CD4-positive, alpha-beta memory T cell (primary cell): ENCODE data around the gene TAOK3. TPM values are rescaled to one million over a fixed set of nuclear protein-coding genes. Genes with fewer than 3 reads are reported as not detected.

Source experiments
- CTCF ChIA-PET: fragments of 350-600 bp; sonication (Branson Sonifier 250); formaldehyde crosslinking; loops from one replicate; lab custom pipeline; 2021; ENCODE audit warnings: inconsistent platforms; ENCODE audit not compliant: partially characterized antibody; lab: Charles Lee
- POLR2A ChIA-PET: fragments of 350-600 bp; sonication (Branson Sonifier 250); formaldehyde crosslinking; loops from one replicate; lab custom pipeline; 2021; ENCODE audit not compliant: partially characterized antibody; lab: Charles Lee
- DNase-seq, 5 donors: peaks; one replicate each; pipeline versions ENCODE4 v3.0.0 to v3.0.0-alpha.2; 2020 to 2022; ENCODE audit warnings: mixed read lengths in 1 of 5
- H3K27ac ChIP-seq: one replicate; pipeline ENCODE4 v1.7.0; 2013; ENCODE audit warnings: low read depth, low read length
- H3K27me3 ChIP-seq: 2 replicates; pipeline ENCODE4 v1.7.0; 2013; ENCODE audit warnings: mild to moderate bottlenecking, low read length, moderate library complexity; ENCODE audit not compliant: insufficient read depth
- H3K36me3 ChIP-seq: 2 replicates; pipeline ENCODE4 v1.7.0; 2013; ENCODE audit warnings: mild to moderate bottlenecking, low read length, moderate library complexity; ENCODE audit not compliant: insufficient read depth
- H3K4me1 ChIP-seq: 2 replicates; pipeline ENCODE4 v1.7.0; 2013; ENCODE audit warnings: mild to moderate bottlenecking, low read length, moderate library complexity; ENCODE audit not compliant: insufficient read depth
- H3K4me3 ChIP-seq, 2 donors: one replicate each; pipeline ENCODE4 v1.7.0; 2013; ENCODE audit warnings: low read length in 2 of 2, mild to moderate bottlenecking in 1 of 2
- H3K9me3 ChIP-seq, 2 donors: one replicate each; pipeline ENCODE4 v1.7.0; 2013; ENCODE audit warnings: low read length in 2 of 2, control low read depth in 1 of 2; ENCODE audit not compliant: control insufficient read depth in 1 of 2
- H3K27ac Mint-ChIP-seq, 7 donors: one replicate each; pipeline ENCODE4 v1.8.0; 2020 to 2021; ENCODE audit warnings: mixed read lengths in 7 of 7, mild to moderate bottlenecking in 6 of 7, inconsistent platforms in 3 of 7, moderate library complexity in 3 of 7
- H3K27me3 Mint-ChIP-seq, 2 donors: one replicate each; pipeline ENCODE4 v1.8.0; 2020 to 2021; ENCODE audit warnings: mixed read lengths in 2 of 2
- H3K36me3 Mint-ChIP-seq, 2 donors: one replicate each; pipeline ENCODE4 v1.8.0; 2020 to 2021; ENCODE audit warnings: mixed read lengths in 2 of 2, inconsistent platforms in 1 of 2, mild to moderate bottlenecking in 1 of 2
- H3K4me1 Mint-ChIP-seq, 4 donors: one replicate each; pipeline ENCODE4 v1.8.0; 2020 to 2021; ENCODE audit warnings: mixed read lengths in 4 of 4, mild to moderate bottlenecking in 1 of 4
- H3K4me3 Mint-ChIP-seq, 8 donors: one replicate each; pipeline ENCODE4 v1.8.0; 2020 to 2021; ENCODE audit warnings: mixed read lengths in 8 of 8, mild to moderate bottlenecking in 7 of 8, moderate library complexity in 6 of 8, inconsistent platforms in 3 of 8
- H3K9me3 Mint-ChIP-seq, 8 donors: one replicate each; pipeline ENCODE4 v1.8.0; 2020 to 2021; ENCODE audit warnings: mixed read lengths in 8 of 8, mild to moderate bottlenecking in 5 of 8, inconsistent platforms in 3 of 8, moderate library complexity in 1 of 8
- intact Hi-C: fragments of 100-400 bp; cut with micrococcal nuclease; formaldehyde crosslinking; loops from one replicate; pipeline ENCODE4 v1.15.1; 2023
- polyA plus RNA-seq, 2 donors: library from polyadenylated mRNA; unstranded; fragments of 300-500 nt; fragmentation: Illumina TruSeq; gene quantifications; one replicate each; pipeline ENCODE4 v1.2.3, GENCODE V29; 2021
- total RNA-seq, 2 experiments: library from RNA; stranded (reverse); gene quantifications; one replicate each; pipeline ENCODE4 v1.2.3, GENCODE V29; 2021

Gene TAOK3
- total and polyA plus RNA-seq, 4 experiments from 2014 or later: 47.9 to 141 (median 75.4) TPM

- H3K9me3 Mint-ChIP-seq: no peaks in the 10 kb centered on the region
- POLR2A ChIA-PET: interaction anchor here (1.0 kb wide), 1 partner anchor 16 kb away, joined by 3 read pairs; no protein-coding TSS in a partner anchor
- no peaks in the 10 kb centered on the region for H3K27me3 ChIP-seq
- CTCF ChIA-PET: no interaction called here
- no peaks in the 10 kb centered on the region for H3K27me3 Mint-ChIP-seq
- peaks cover 9% of the 10 kb centered on the region for H3K36me3 ChIP-seq
- DNase-seq: peak in 1 of 5 donors; percentile 21
- H3K4me3 ChIP-seq: no peak overlapping the region
- H3K4me1 ChIP-seq: no peaks in the 10 kb centered on the region
- H3K4me1 Mint-ChIP-seq: peaks cover 4 to 7% (median 6%) of the 10 kb centered on the region in 4 donors
- peaks cover 26 to 38% of the 10 kb centered on the region in 2 donors for H3K36me3 Mint-ChIP-seq
- no peaks in the 10 kb centered on the region for H3K9me3 ChIP-seq
- intact Hi-C loops: no loop called here
- no peak overlapping the region for H3K4me3 Mint-ChIP-seq
- peak overlapping the region in 3 of 7 donors; percentile 13 to 27 (median 25) for H3K27ac Mint-ChIP-seq
- H3K27ac ChIP-seq: no peak overlapping the region
Observed at GRCh38 chr12:118189741-118190191, 182.9 kb downstream of the TAOK3 start.

- CTCF ChIA-PET: no interaction called here
- intact Hi-C loops: no loop called here
- Histone ChIP-seq H3K4me1 (no peaks in the 10 kb centered on the region), H3K9me3 (no peaks in the 10 kb centered on the region), H3K27me3 (no peaks in the 10 kb centered on the region), H3K27ac (no peak overlapping the region), H3K4me3 (no peak overlapping the region), H3K36me3 (peaks cover 4% of the 10 kb centered on the region)
- peaks cover 21 to 33% of the 10 kb centered on the region in 2 donors for H3K36me3 Mint-ChIP-seq
- H3K4me1 Mint-ChIP-seq: peaks cover 4 to 7% (median 6%) of the 10 kb centered on the region in 4 donors
- H3K27me3 Mint-ChIP-seq: no peaks in the 10 kb centered on the region
- no peak for DNase-seq
- H3K27ac Mint-ChIP-seq: peak overlapping the region in 3 of 7 donors; percentile 17 to 57 (median 36)
- no peak overlapping the region for H3K4me3 Mint-ChIP-seq
- H3K9me3 Mint-ChIP-seq: no peaks in the 10 kb centered on the region
- POLR2A ChIA-PET: interaction anchor here (1.0 kb wide), 1 partner anchor 17 kb away, joined by 3 read pairs; no protein-coding TSS in a partner anchor
Observed at GRCh38 chr12:118188690-118189371, 183.9 kb downstream of the TAOK3 start.

- H3K36me3 Mint-ChIP-seq: peaks cover 21 to 33% of the 10 kb centered on the region in 2 donors
- no peak overlapping the region for H3K27ac ChIP-seq
- ChIA-PET POLR2A (interaction anchor here (1.2 kb wide), 1 partner anchor 188 kb away, joined by 3 read pairs; the partner anchor contains the start of gene SUDS3), CTCF (interaction anchor here (1.4 kb wide), 1 partner anchor 190 kb away, joined by 3 read pairs; no protein-coding TSS in a partner anchor)
- H3K27me3 ChIP-seq: no peaks in the 10 kb centered on the region
- peaks cover 4 to 9% (median 7%) of the 10 kb centered on the region in 4 donors for H3K4me1 Mint-ChIP-seq
- intact Hi-C loops: no loop called here
- peak overlapping the region in 5 of 7 donors; percentile 9 to 63 (median 44) for H3K27ac Mint-ChIP-seq
- no peaks in the 10 kb centered on the region for H3K27me3 Mint-ChIP-seq
- H3K36me3 ChIP-seq: no peaks in the 10 kb centered on the region
- no peak for DNase-seq
- no peaks in the 10 kb centered on the region for H3K9me3 ChIP-seq
- no peak overlapping the region for H3K4me3 Mint-ChIP-seq
- H3K4me3 ChIP-seq: no peak overlapping the region
- no peaks in the 10 kb centered on the region for H3K4me1 ChIP-seq
- H3K9me3 Mint-ChIP-seq: no peaks in the 10 kb centered on the region
Observed at GRCh38 chr12:118187751-118188435, 184.8 kb downstream of the TAOK3 start.

GRCh38 chr12:118185602-118186397 lies 186.9 kb downstream of the TAOK3 start:
- no peak overlapping the region for H3K4me3 Mint-ChIP-seq
- peaks cover 12 to 23% (median 14%) of the 10 kb centered on the region in 4 donors for H3K4me1 Mint-ChIP-seq
- H3K36me3 Mint-ChIP-seq: peaks cover 28 to 42% of the 10 kb centered on the region in 2 donors
- intact Hi-C loops: no loop called here
- no peak for DNase-seq
- Histone ChIP-seq H3K9me3 (no peaks in the 10 kb centered on the region), H3K27me3 (no peaks in the 10 kb centered on the region), H3K4me1 (peaks cover 4% of the 10 kb centered on the region), H3K36me3 (no peaks in the 10 kb centered on the region), H3K27ac (no peak overlapping the region), H3K4me3 (no peak overlapping the region)
- H3K27ac Mint-ChIP-seq: peak overlapping the region in 6 of 7 donors; percentile 42 to 71 (median 56)
- CTCF ChIA-PET: interaction anchor here (1.0 to 4.0 kb wide), 4 partner anchors 11 to 329 kb away, joined by 3 to 21 read pairs (median 7); partner anchors contain the start of gene SUDS3
- POLR2A ChIA-PET: interaction anchor here (4.9 kb wide), 1 partner anchor 190 kb away, joined by 25 read pairs; the partner anchor contains the start of gene SUDS3
- no peaks in the 10 kb centered on the region for H3K9me3 Mint-ChIP-seq
- H3K27me3 Mint-ChIP-seq: no peaks in the 10 kb centered on the region

- H3K9me3 ChIP-seq: no peaks in the 10 kb centered on the region
- peaks cover 12% of the 10 kb centered on the region for H3K36me3 ChIP-seq
- ChIA-PET POLR2A (interaction anchor here (1.1 to 4.9 kb wide), 2 partner anchors 10 to 193 kb away, joined by 3 to 25 read pairs; partner anchors contain the start of gene SUDS3), CTCF (interaction anchor here (0.5 to 6.2 kb wide), 12 partner anchors 9 to 1466 kb away, joined by 3 to 90 read pairs (median 8); partner anchors contain the start of genes PEBP1 and SUDS3)
- Mint-ChIP-seq H3K4me1 (peaks cover 12 to 23% (median 14%) of the 10 kb centered on the region in 4 donors), H3K36me3 (peaks cover 24 to 35% of the 10 kb centered on the region in 2 donors), H3K9me3 (no peaks in the 10 kb centered on the region), H3K4me3 (no peak overlapping the region), H3K27me3 (no peaks in the 10 kb centered on the region), H3K27ac (no peak overlapping the region)
- H3K27ac ChIP-seq: no peak overlapping the region
- no peak overlapping the region for H3K4me3 ChIP-seq
- H3K27me3 ChIP-seq: no peaks in the 10 kb centered on the region
- peaks cover 4% of the 10 kb centered on the region for H3K4me1 ChIP-seq
- DNase-seq: no peak
- intact Hi-C loops: loop anchor here (5.0 kb wide), 2 partner anchors 46 to 174 kb away; partner anchors contain the start of gene PEBP1
Observed at GRCh38 chr12:118183711-118184110, 189.0 kb downstream of the TAOK3 start.

- peaks cover 24 to 36% of the 10 kb centered on the region in 2 donors for H3K36me3 Mint-ChIP-seq
- Histone ChIP-seq H3K4me1 (peaks cover 4% of the 10 kb centered on the region), H3K27ac (no peak overlapping the region), H3K36me3 (peaks cover 15% of the 10 kb centered on the region), H3K27me3 (no peaks in the 10 kb centered on the region), H3K4me3 (no peak overlapping the region), H3K9me3 (no peaks in the 10 kb centered on the region)
- no peaks in the 10 kb centered on the region for H3K9me3 Mint-ChIP-seq
- intact Hi-C loops: loop anchor here (5.0 kb wide), 2 partner anchors 46 to 174 kb away; partner anchors contain the start of gene PEBP1
- ChIA-PET POLR2A (interaction anchor here (1.1 to 4.9 kb wide), 2 partner anchors 9 to 193 kb away, joined by 3 to 25 read pairs; partner anchors contain the start of gene SUDS3), CTCF (interaction anchor here (0.5 to 6.2 kb wide), 14 partner anchors 8 to 1467 kb away, joined by 3 to 90 read pairs (median 8); partner anchors contain the start of genes PEBP1 and SUDS3)
- peaks cover 12 to 23% (median 14%) of the 10 kb centered on the region in 4 donors for H3K4me1 Mint-ChIP-seq
- no peak overlapping the region for H3K4me3 Mint-ChIP-seq
- no peaks in the 10 kb centered on the region for H3K27me3 Mint-ChIP-seq
- DNase-seq: no peak
- peak overlapping the region in 4 of 7 donors; percentile 7 to 57 (median 46) for H3K27ac Mint-ChIP-seq
Observed at GRCh38 chr12:118183155-118183554, 189.6 kb downstream of the TAOK3 start.
